D721Med (cell line): ENCODE data around the gene AP5B1.

Experiments
- DNase-seq: peaks from one replicate; pipeline ENCODE4 v3.0.0; 2011; ENCODE audit warnings: low spot score; ENCODE audit not compliant: insufficient read length
- FAIRE-seq: peaks from 2 replicates; lab custom pipeline; 2011; peaks lifted over from hg19 to GRCh38; lab: Jason Lieb, UNC
- TF ChIP-seq, protein P1 (sequence below): IDR thresholded peaks from 2 replicates; pipeline ENCODE4 v1.5.1; 2012; ENCODE audit warnings: mild to moderate bottlenecking, control low read depth; ENCODE audit not compliant: insufficient read depth; ENCODE audit errors: missing control alignments

AP5B1 gene

DNA sequence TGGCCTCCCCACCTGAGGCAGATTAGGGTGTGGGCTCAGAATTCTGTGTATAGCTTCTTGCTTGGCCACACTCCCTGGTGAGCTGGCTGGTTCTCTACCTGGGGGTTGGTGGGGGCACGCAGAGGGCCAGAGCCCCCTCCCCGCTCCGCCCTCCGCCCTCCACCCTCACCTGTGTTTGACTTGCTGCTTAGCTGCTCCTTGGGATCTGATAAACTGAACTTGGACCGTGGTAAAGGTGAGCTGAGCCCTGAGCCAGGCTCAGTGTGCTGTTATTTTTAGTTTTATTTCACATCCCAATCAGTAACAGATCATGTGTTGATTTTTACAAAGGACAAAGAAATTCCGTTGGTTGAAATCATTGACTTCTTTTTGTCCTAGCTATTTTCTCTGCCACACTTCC lies 8.0 kb upstream of the AP5B1 start:
- TF ChIP-seq, protein P1, sequence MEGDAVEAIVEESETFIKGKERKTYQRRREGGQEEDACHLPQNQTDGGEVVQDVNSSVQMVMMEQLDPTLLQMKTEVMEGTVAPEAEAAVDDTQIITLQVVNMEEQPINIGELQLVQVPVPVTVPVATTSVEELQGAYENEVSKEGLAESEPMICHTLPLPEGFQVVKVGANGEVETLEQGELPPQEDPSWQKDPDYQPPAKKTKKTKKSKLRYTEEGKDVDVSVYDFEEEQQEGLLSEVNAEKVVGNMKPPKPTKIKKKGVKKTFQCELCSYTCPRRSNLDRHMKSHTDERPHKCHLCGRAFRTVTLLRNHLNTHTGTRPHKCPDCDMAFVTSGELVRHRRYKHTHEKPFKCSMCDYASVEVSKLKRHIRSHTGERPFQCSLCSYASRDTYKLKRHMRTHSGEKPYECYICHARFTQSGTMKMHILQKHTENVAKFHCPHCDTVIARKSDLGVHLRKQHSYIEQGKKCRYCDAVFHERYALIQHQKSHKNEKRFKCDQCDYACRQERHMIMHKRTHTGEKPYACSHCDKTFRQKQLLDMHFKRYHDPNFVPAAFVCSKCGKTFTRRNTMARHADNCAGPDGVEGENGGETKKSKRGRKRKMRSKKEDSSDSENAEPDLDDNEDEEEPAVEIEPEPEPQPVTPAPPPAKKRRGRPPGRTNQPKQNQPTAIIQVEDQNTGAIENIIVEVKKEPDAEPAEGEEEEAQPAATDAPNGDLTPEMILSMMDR: no peak
- no peak for DNase-seq
- no peak for FAIRE-seq

DNA sequence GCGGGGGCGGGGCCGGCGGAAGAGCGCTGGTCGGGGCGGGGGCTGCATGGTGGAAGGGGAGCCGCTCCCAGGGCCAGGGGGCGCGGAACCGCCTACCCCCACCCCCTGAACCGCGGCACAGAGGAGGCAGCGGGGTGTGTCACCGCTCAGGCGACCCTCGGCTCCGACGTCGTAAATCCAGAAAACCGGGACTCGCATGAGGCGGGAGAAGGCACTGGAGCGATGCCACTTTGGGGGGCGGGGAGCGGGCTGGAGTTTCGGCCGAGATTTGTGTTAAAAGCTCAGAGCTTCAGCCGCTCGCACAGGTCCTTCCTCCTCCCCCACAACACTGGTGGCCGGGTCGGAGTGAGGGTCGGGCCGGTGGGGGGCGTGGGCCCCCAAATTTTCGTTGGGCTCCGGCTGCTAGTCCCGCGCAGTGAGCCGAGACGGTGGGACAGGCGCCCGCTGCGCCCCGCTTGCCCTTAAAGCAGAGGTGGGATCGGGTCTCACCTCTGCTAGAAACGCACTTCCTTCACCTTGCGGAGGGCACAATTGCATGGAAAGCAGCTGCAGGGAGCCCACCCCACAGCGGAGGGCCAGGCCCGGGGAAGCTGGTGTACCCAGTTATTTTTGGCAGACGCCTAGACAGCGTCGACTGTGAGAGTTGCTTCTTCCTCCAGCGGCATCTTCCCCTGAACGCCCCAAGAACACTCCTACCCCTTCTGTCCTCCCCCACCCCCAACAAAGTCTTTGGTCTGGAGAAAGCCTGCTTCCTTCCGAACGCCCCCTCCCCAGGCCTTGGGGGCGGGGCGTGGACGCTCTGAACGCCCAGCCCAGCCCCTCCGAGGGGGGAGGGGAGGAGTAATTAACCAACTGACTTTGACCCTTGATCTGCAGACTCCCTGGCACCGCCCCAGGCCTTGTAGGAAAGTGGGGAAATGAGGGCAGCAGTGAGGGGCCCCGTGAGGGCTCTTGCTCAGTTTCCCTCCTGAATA lies 7.2 kb upstream of the AP5B1 start:
- FAIRE-seq (no peak), DNase-seq (no peak)
- TF ChIP-seq, protein P1: no peak

DNA sequence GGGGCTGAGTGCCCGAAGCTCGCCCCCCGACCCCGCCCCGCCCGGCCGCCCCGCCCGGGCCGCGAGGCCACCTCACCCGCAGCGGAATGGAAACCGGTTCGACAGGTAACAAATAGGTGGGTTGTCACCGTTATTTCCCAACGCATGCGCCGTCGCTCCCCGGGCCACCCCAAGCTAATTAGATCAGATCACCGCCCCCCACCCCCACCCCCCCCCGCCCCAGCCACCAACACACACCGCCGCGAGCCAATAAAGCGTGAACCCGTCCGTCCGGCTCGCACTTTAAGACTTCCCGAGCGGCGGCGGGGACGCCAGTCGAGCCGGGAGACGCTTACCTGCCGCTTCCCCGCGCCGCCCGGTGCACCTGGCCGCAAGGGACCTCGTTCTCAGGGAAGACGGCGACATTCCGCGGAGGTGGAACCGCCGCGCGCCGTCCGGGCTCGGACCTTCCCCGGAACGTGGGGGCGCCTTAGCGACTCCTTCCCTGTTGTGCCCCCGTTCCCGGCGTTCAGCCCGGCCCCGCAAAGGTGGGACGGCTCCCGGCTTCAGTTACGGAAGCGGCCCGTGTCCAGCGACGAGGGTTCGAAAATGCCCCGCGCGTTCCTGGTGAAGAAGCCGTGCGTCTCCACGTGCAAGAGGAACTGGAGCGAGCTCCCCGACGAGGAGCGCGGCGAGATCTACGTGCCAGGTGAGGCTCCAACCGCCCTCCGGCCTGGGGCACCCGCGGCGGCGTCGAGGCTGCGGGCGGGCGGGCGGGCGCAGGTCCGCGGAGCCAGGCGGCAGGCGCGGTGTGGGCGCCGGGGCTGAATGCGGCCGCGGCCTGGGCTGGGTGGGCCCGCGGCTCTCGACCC lies 6.2 kb upstream of the AP5B1 start, which contains the start of gene OVOL1:
OVOL1 (plus strand) TSS at position 278 of the 851 bp plus-strand sequence; CDS start at position 589, 311 bp downstream.
- DNase-seq (no peak), FAIRE-seq (no peak)
- TF ChIP-seq, protein P1: no peak

DNA sequence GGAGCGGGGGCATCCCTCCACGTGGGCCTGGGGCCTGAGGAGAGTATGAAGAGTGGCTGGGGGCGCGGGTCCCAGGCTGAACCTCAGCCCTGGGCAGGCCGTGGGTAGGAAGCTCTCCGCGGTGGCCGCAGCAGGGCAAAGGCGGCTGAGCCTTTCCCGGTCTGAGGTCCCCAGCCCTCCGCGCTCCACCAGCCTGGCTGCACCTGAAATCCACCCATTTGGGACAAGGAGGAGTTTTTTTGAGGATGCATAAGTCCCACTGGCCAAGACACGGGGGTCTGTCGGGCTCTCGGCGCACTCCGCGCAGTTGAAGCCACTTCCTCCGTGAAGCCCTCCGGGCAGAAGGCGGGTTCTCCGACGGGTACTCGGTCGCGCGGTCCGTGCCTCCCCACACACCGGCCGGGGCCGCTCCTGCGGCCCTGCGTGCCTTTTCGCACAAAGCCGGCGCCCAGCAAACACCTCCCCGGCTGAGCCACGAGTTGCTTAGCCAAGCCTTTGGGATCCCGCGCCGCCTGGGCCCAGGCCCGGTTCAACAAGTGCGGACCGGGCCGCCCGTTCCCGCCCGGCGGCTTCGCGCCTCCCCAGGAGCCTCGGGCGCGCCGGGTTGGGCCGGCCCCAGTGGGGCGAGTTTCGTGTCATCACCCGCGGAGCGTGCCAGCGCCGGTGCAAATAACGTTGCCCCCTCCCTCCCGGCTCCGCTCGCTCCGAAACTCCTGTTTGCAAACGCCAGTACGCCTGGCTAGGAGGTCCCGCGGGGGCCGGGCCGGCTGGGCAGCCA lies 5.4 kb upstream of the AP5B1 start:
- TF ChIP-seq, protein P1: no peak
- FAIRE-seq (no peak), DNase-seq (no peak)

DNA sequence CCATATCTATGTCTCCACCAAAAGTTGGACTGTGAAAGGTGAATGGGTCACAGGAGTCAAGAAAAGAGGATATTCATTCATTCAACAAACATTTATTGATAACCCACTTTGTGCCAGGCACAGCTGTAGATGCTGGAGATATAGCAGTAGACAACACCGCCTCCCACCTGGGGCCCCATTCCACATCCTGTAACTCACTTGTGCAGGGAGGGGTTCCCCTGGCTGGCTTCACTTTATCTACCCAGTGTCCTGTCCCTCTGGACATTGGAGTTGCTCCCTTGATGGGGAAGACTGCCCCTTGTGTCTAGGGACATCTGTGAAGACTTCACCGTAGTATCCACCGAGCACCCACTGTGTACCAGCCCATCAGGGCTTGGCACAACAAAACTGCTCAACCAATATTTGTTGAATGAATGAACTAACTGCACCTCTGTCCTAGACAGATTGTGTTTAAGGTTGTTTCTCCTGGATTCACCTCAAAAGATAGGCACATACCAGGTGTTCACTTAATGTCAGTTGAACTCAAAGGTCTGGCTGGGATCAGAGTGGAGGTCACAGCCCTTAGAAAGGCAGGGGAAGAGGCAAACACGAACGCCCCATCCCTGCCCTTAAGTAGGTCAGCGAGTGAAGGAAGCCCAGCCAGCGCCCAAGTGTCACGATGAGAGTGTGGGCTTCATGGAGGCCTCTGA lies 4.7 kb upstream of the AP5B1 start:
- DNase-seq: no peak
- TF ChIP-seq, protein P1: no peak
- FAIRE-seq: no peak

DNA sequence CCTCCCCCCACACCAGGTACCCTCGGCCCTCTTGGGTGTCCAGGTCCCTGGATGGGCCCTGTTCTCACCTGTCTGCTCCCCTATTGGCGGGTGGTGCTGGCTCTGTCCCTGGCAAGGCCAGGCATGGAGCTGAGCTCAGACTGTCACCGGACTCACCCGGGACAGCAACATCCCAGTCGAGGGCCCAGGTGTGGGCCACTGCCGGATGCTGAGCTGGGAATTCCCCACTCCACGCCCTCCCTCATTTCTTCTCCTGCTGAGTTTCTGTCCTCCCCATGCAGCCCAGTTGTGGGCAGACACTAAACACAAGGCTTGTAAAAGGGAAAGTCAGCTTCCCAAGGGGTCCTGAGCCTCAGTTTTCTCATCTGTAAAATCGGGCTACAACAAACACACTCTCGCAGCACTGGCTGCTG lies 2.0 kb upstream of the AP5B1 start:
- FAIRE-seq (no peak), DNase-seq (no peak)
- TF ChIP-seq, protein P1: no peak
